HG03521 (cell line): Measurements from ENCODE around the gene MEI4.

ENCODE experiments used
- ATAC-seq: cut with Tn5 transposase; IDR thresholded peaks from one replicate; pipeline ENCODE4 v1.9.1; 2021; ENCODE audit warnings: mild to moderate bottlenecking, moderate library complexity; ENCODE audit not compliant: unreplicated experiment

Gene MEI4

GRCh38 chr6:77930382-77930781 is 277.5 kb downstream of the MEI4 start:
- ATAC-seq = no peak

GRCh38 chr6:77930952-77931351 is 278.1 kb downstream of the MEI4 start:
- ATAC-seq = no peak

- ATAC-seq = no peak
Measured at GRCh38 chr6:77962070-77962469, 309.2 kb downstream of the MEI4 start.

GRCh38 chr6:77965449-77965848 is 312.6 kb downstream of the MEI4 start:
- ATAC-seq = no peak

GRCh38 chr6:77972334-77972733 is 319.5 kb downstream of the MEI4 start:
- ATAC-seq = no peak
